ENCODE data around the gene HERC3. TPM values are rescaled to one million over a fixed set of nuclear protein-coding genes. Genes with fewer than 3 reads are reported as not detected.

HERC3 gene
- total and polyA plus RNA-seq, 2 experiments from 2014 or later, result 2.2 to 2.4 TPM

GRCh38 chr4:88729146-88729760 lies 137.0 kb downstream of the HERC3 start:
- no peak for DNase-seq (ENCODE audit: low spot score)
- Histone ChIP-seq H3F3A (replicated peaks; ENCODE audit: low read depth) (no peaks in the 10 kb centered on the region), H3K4me1 (ENCODE audit: insufficient read depth) (no peaks in the 10 kb centered on the region), H3K9me2 (ENCODE audit: insufficient read depth) (no peaks in the 10 kb centered on the region), H3K4me2 (no peak overlapping the region), H3K4me3 (no peak overlapping the region), H2AFZ (no peak overlapping the region), H4K20me1 (replicated peaks; ENCODE audit: insufficient read depth) (no peaks in the 10 kb centered on the region), H3K36me3 (ENCODE audit: insufficient read depth) (no peaks in the 10 kb centered on the region), H3K27ac (ENCODE audit: low read depth) (no peak overlapping the region), H3K27me3 (ENCODE audit: insufficient read depth) (no peaks in the 10 kb centered on the region), H3K79me2 (replicated peaks; ENCODE audit: insufficient read depth) (no peaks in the 10 kb centered on the region)
- no peak for ATAC-seq
- Mint-ChIP-seq H3K4me3 (no peak overlapping the region), H3K9me3 (no peaks in the 10 kb centered on the region), H3K27me3 (ENCODE audit: insufficient read depth, low read depth, poor library complexity) (peaks cover 2% of the 10 kb centered on the region), H3K36me3 (ENCODE audit: low read depth) (peaks cover 11% of the 10 kb centered on the region; the same call in 2 of the 3 replicates), H3K27ac (no peak overlapping the region), H3K4me1 (peaks cover 12% of the 10 kb centered on the region; the same call in 2 of the 3 replicates)
- TF ChIP-seq REST (IDR thresholded peaks at IDR 0.05; ENCODE audit: unreplicated experiment) (no peak), CREB1 (CRISPR knock-in tag; IDR thresholded peaks at IDR 0.05; ENCODE audit: low read depth) (no peak), POLR2AphosphoS5 (IDR thresholded peaks at IDR 0.05; ENCODE audit: low read depth) (no peak), JUNB (IDR thresholded peaks at IDR 0.05; ENCODE audit: unreplicated experiment) (no peak)
- TF ChIP-seq, protein P1, sequence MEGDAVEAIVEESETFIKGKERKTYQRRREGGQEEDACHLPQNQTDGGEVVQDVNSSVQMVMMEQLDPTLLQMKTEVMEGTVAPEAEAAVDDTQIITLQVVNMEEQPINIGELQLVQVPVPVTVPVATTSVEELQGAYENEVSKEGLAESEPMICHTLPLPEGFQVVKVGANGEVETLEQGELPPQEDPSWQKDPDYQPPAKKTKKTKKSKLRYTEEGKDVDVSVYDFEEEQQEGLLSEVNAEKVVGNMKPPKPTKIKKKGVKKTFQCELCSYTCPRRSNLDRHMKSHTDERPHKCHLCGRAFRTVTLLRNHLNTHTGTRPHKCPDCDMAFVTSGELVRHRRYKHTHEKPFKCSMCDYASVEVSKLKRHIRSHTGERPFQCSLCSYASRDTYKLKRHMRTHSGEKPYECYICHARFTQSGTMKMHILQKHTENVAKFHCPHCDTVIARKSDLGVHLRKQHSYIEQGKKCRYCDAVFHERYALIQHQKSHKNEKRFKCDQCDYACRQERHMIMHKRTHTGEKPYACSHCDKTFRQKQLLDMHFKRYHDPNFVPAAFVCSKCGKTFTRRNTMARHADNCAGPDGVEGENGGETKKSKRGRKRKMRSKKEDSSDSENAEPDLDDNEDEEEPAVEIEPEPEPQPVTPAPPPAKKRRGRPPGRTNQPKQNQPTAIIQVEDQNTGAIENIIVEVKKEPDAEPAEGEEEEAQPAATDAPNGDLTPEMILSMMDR (conservative IDR thresholded peaks at IDR 0.05; ENCODE audit: low read depth in 2 of 2), result no peak

GRCh38 chr4:88730811-88731210 lies 138.5 kb downstream of the HERC3 start:
- no peaks in the 10 kb centered on the region for H3K9me3 Mint-ChIP-seq
- Histone ChIP-seq H3K79me2 (replicated peaks; ENCODE audit: insufficient read depth) (no peaks in the 10 kb centered on the region), H3K27me3 (ENCODE audit: insufficient read depth) (no peaks in the 10 kb centered on the region), H3K4me2 (no peak overlapping the region), H3K4me3 (no peak overlapping the region), H3K9me2 (ENCODE audit: insufficient read depth) (no peaks in the 10 kb centered on the region), H2AFZ (no peak overlapping the region), H4K20me1 (replicated peaks; ENCODE audit: insufficient read depth) (no peaks in the 10 kb centered on the region), H3K36me3 (ENCODE audit: insufficient read depth) (no peaks in the 10 kb centered on the region), H3K4me1 (ENCODE audit: insufficient read depth) (no peaks in the 10 kb centered on the region), H3F3A (replicated peaks; ENCODE audit: low read depth) (no peaks in the 10 kb centered on the region), H3K27ac (ENCODE audit: low read depth) (no peak overlapping the region)
- ATAC-seq (no peak), DNase-seq (ENCODE audit: low spot score) (no peak)
- peaks cover 3% of the 10 kb centered on the region; the same call in 1 of the 3 replicates for H3K4me1 Mint-ChIP-seq
- peaks cover 11% of the 10 kb centered on the region; the same call in 2 of the 3 replicates for H3K36me3 Mint-ChIP-seq (ENCODE audit: low read depth)
- peaks cover 2% of the 10 kb centered on the region for H3K27me3 Mint-ChIP-seq (ENCODE audit: insufficient read depth, low read depth, poor library complexity)
- no peak overlapping the region for H3K4me3 Mint-ChIP-seq
- H3K27ac Mint-ChIP-seq, result no peak overlapping the region
- no peak for TF ChIP-seq EZH2phosphoT487 (IDR thresholded peaks at IDR 0.05; ENCODE audit: unreplicated experiment)
- no peak for TF ChIP-seq REST (IDR thresholded peaks at IDR 0.05; ENCODE audit: unreplicated experiment)
- TF ChIP-seq STAT1 (IDR thresholded peaks at IDR 0.05; ENCODE audit: unreplicated experiment), result no peak
- no peak for TF ChIP-seq EZH2 (IDR thresholded peaks at IDR 0.05; ENCODE audit: low read depth, unreplicated experiment)
- TF ChIP-seq ZNF114 (CRISPR knock-in tag; IDR thresholded peaks at IDR 0.05), result no peak
- TF ChIP-seq, protein P1 (conservative IDR thresholded peaks at IDR 0.05; ENCODE audit: low read depth in 2 of 2), result no peak
